Embryonic facial prominence (tissue), 1 donor: ENCODE measurements around the gene TFEB.

ENCODE experiments used
- DNase-seq: peaks from one replicate; pipeline ENCODE4 v3.0.0-alpha.2; 2016; ENCODE audit errors: extremely low spot score

Gene TFEB

GRCh38 chr6:41739041-41739440, 3.6 kb upstream of the TFEB start:
- DNase-seq = no peak

DNA sequence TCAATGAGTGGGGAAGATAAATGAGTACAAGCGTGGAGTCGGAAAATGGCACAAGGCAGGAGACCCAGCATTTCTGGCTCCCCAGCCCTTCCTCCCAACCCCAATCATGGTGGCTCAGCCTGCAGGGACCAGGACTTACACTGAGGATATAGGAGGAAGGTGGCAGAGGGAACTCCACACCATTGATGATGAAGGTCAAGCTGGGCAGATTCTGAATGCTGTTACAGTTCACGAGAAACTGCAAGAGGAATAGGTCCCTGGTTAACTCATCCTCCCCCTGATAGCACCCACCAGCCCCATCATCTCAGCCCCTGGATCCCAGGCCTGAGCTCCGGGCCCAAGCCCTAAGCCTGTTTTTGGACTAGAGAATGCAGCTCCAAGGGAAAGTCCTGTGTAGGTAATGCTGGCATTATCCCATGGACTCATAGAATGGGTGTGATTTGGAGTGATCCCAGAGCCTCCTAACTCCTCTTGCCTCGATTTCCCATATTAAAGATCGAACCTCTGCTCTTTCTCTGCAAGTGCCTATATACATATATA, 2.3 kb upstream of the TFEB start:
- DNase-seq = no peak

DNA sequence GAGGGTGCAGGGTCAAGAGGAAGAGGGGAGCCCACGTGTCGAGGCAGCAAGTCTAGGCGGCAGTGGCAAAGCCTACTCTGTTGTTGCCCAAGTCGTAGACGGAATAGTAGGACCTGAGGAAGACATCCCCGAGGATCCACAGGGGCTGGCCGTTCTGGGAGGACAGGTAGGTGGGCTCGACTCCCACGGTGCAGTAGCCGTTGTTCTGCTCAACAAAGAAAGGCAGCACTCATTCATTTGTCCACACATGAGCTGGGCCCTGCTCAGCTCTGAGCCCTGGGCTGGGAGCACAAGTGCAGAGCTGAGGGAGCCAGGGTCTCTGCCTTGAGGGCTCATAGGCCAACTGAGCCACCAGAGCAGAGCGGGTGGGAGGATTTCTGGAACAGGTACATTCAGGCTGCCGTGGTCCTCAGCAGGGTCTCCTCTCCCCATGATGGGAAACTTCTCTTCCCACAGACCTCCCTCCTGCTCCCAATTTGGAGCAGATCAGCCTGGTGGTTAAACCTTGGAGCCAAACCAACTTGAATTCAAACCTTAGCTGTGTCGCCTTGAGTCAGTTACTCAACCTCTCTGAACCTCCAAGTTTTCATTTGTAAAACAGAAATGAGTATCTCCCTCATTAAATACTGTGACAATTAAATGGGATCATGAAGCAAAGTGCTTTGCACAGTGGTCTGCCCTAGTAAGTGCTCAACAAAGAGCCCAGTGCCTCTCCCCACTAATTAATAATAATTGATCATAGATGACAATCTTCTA, 1.6 kb upstream of the TFEB start:
- DNase-seq = no peak

- no peak for DNase-seq
Observed at GRCh38 chr6:41736186-41736733, 852 bp upstream of the TFEB start.

- peak; percentile 11 for DNase-seq
Observed at GRCh38 chr6:41734666-41735426, 562 bp downstream of the TFEB start.

DNA sequence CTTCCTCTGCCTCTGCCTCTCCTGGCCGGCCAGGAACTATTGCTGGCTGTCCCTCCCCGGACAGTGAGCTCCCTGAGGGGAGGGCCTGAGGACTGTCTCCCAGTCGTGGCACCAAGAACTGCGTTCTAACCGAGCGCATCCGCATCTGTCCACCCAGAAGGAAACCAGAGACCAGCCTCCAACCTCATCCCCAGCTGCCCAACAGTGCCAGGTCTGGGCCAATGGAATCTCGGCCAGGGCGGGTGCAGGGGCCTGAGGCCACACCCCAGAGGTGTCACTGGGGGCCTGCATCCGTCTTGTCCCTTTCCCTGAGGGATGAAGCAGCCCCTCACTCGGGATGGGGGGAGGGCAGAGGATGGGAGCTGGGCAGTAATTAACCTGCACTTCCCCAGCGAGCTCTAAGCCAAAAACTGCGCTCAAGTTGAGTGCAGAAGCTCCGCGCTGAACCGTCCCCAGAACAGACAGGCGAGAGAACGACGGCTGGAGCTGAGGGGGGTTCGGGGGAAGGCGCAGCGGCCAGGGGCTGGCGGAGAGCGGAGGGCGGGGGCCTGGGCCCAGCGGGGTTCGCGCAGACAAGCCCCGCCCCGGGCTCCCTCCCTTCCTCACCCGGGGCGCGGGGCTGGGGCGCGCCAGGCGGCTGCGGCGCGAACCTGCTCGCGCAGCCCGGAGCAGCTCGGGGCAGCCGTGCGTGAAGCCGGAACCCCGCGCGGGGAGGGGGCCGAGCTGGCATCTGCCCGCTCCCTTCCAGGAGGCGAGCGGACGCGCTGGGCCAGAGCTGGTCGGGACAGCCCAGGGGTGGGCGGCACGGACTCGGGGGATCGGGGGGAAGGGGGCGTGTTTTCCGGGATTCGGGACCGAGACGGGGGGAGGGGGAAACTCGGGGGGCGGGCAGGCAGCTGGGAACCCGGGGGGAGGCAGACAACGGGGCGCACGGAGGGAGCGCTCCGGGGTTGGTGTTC, 1.4 kb downstream of the TFEB start:
- DNase-seq = peak; percentile 34

GRCh38 chr6:41733360-41733706, 2.1 kb downstream of the TFEB start:
- DNase-seq = no peak

GRCh38 chr6:41732591-41733359, 2.6 kb downstream of the TFEB start:
- no peak for DNase-seq

- DNase-seq = no peak
Observed at GRCh38 chr6:41732149-41732548, 3.3 kb downstream of the TFEB start.

DNA sequence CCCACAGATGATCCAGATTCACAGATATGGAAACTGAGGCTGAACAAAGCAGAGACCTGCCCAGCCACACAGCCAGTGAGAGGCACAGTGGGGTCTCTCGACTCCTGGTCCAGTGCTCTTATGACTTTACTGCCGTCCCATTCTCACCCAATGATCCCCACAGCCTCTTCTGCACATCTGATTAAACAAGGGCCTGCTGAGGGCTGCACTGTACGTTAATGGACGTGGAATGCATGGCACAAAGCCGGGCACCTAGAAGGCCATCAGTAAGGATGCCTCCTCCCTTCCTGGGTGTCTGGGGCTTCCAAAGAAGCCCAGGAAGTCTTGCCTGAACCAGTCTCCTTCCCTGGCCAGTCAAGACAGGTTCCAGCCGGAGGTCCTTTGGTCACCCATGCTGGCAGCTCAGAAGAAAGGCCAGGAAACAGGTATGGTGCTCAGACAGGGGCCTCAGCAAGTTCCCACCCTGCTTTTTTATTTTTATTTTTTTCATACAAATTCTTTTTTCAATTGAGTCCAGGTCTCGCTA, 3.8 kb downstream of the TFEB start:
- no peak for DNase-seq

DNA sequence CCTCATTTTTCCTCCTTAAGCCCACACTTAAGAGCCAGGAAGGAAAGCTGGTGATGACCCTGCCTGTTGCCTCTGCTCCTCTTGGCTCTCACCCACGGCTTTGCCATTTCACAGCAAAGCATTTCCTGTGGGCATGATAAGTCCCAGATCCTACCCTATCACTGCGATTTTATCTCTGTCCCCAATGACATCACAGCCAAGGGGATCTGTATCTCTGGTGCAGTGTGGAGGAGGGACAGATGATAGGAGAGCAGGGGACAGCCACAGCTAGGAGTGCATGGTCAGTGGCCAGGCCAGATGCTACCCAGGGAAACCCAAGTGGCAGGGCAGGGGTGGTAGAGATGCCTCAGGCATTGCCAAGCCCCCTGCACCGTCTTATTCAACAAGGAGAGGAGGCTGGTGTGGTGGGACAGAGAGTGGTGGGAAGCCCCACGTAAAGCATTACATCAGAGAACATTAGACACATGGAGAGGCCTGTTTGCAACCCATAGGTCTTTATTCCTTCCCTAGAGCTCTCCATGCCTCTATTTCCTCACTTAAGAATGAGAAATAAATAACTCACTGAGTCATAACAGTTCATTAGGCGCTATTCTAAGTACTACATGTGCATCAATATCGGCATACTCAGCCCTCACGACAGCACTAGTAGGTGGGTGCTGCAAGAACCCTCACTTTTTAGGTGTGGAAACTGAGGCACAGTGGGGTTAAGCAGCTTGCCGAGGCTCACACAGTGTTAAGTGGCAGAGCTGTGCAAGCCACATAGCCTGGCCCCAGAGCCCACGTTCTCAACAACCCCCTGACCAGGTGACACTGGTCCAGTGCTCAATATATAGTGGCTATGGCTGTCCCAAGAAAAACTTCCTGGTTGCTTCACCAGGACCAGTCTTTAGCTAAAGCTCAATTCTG, 4.6 kb downstream of the TFEB start:
- no peak for DNase-seq

GRCh38 chr6:41729624-41730023, 5.8 kb downstream of the TFEB start:
- DNase-seq = no peak

GRCh38 chr6:41728954-41729353, 6.5 kb downstream of the TFEB start:
- DNase-seq = no peak

DNA sequence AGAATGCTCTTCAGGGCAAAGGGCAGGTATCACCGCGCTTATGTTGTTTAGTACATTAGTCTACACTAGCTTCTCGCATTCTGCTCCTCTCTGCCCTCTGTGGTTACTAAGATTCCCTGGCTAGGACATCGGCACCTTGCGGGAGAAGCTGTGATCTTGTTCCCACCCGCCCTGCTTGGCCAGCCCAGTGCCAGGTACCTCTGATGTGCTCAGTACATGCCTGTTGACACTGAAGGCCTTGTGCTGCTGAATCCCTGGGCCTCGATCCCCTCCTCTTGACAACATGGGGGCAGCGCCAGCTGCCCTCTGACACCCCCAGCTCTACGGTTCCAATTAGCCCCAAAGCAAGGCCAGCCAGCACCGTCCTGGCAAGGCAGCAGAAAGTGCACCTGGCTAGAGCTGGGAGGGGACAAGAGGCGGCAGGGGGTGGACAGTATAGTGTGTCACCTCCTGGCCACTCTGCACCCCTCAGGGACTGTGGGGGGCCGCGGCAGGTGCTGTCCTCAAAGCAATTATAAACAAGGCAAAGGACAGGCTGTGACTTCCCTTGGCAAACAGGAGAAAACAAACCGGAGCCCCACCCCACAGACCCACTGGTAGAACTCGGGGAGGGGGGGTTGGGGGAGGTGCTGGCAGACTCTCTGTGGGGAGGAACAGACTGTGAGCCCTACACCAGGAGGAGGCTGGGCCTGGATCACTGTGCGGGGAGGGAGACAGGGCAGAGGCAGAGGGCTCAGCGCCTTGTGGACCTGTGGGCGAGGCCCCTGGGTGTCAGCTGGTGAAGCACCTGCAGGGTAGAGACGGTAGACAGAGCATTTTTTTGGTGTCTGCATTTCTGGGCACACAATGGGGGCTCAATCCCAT, 7.1 kb downstream of the TFEB start:
- no peak for DNase-seq

- no peak for DNase-seq
Observed at GRCh38 chr6:41727705-41728072, 7.7 kb downstream of the TFEB start.

GRCh38 chr6:41726876-41727275, 8.5 kb downstream of the TFEB start:
- DNase-seq = no peak

DNA sequence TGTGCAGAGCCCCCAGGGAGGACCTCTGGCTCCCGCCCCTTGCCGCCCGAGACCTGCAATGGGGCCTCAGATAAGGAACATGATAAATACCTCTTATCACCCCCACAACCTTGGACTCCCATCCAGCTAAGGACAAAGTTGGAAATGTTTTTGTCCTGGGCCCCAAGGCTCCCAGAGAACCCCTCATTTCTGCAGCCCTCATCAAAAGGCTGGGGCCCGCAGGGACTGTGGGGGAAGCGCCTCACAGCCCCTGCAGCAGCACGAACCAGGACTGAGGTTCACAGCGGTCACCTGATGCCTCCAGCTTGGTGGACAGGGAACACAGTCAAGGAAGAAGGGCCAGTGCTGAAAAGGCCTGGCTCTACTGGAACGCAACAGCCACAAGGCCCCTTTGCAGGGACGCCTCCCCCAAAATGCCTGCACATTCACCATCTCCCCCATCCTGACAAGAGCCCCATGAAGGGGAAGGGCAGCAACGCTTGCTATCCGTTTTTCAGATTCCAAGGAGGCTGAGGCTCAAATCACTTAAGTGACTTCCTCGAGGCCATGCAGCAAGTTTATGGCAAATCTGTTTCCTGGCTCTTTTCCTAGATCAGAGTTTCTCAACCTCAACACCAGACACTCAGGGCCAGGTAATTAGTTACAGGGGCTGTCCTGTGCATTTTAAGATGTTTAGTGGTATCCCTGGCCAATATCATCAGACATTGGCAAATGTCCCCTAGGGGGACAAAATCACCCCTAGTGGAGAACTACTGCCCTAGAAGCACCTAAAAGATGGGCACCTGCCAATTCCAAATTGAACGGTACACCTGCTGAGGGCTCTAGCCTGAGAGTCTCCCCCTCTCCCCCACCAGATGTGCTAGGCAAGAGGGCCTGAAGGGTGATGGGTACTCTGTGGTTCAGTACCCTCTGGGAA, 10.6 kb downstream of the TFEB start:
- DNase-seq = no peak

GRCh38 chr6:41724228-41724580, 11.2 kb downstream of the TFEB start:
- DNase-seq = no peak
